Measurements from ENCODE around the gene PML. TPM values are rescaled to one million over a fixed set of nuclear protein-coding genes. Genes with fewer than 3 reads are reported as not detected.
A peak's percentile ranks its signal among the peaks of the same experiment; 100 is the strongest.

The PML gene
- total and polyA plus RNA-seq, 4 donors, result 33.9 to 80.5 (median 60.8) TPM

- H3K4me3 ChIP-seq, result no peak overlapping the region
- H3K36me3 ChIP-seq (ENCODE audit: control insufficient read depth in 4 of 4, insufficient read depth in 4 of 4, low read length in 4 of 4), result peaks cover 9 to 59% (median 22%) of the 10 kb centered on the region in 4 donors
- H3K27me3 ChIP-seq (ENCODE audit: control insufficient read depth in 3 of 3, insufficient read depth in 3 of 3, low read length in 2 of 3), result no peaks in the 10 kb centered on the region
- DNase-seq (peak; percentile 66 to 76 (median 71)), ATAC-seq (ENCODE audit: insufficient read depth, low FRiP score) (no peak)
- peak overlapping the region in 1 of 2 donors; percentile 2 for H3K27ac ChIP-seq (ENCODE audit: low read depth in 1 of 2, low read length in 1 of 2)
- 76 to 83% methylated on average over 21 of the region's 21 CpGs for WGBS, 2 donors
- peaks cover 0 to 25% (median 5%) of the 10 kb centered on the region in 5 donors for H3K4me1 ChIP-seq (ENCODE audit: control insufficient read depth in 5 of 5, insufficient read depth in 5 of 5, low read length in 5 of 5)
- no peak overlapping the region for H3K9ac ChIP-seq (ENCODE audit: insufficient read depth in 1 of 2, low read length in 2 of 2)
- TF ChIP-seq, protein P1, sequence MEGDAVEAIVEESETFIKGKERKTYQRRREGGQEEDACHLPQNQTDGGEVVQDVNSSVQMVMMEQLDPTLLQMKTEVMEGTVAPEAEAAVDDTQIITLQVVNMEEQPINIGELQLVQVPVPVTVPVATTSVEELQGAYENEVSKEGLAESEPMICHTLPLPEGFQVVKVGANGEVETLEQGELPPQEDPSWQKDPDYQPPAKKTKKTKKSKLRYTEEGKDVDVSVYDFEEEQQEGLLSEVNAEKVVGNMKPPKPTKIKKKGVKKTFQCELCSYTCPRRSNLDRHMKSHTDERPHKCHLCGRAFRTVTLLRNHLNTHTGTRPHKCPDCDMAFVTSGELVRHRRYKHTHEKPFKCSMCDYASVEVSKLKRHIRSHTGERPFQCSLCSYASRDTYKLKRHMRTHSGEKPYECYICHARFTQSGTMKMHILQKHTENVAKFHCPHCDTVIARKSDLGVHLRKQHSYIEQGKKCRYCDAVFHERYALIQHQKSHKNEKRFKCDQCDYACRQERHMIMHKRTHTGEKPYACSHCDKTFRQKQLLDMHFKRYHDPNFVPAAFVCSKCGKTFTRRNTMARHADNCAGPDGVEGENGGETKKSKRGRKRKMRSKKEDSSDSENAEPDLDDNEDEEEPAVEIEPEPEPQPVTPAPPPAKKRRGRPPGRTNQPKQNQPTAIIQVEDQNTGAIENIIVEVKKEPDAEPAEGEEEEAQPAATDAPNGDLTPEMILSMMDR (IDR thresholded peaks at IDR 0.05; ENCODE audit: control extremely low read depth, extremely low read depth), result no peak
- no peaks in the 10 kb centered on the region for H3K9me3 ChIP-seq (ENCODE audit: control insufficient read depth in 4 of 4, insufficient read depth in 3 of 4, low read length in 3 of 4)
These were observed 42.0 kb downstream of the PML start for GRCh38 chr15:74036271-74037170.

DNA sequence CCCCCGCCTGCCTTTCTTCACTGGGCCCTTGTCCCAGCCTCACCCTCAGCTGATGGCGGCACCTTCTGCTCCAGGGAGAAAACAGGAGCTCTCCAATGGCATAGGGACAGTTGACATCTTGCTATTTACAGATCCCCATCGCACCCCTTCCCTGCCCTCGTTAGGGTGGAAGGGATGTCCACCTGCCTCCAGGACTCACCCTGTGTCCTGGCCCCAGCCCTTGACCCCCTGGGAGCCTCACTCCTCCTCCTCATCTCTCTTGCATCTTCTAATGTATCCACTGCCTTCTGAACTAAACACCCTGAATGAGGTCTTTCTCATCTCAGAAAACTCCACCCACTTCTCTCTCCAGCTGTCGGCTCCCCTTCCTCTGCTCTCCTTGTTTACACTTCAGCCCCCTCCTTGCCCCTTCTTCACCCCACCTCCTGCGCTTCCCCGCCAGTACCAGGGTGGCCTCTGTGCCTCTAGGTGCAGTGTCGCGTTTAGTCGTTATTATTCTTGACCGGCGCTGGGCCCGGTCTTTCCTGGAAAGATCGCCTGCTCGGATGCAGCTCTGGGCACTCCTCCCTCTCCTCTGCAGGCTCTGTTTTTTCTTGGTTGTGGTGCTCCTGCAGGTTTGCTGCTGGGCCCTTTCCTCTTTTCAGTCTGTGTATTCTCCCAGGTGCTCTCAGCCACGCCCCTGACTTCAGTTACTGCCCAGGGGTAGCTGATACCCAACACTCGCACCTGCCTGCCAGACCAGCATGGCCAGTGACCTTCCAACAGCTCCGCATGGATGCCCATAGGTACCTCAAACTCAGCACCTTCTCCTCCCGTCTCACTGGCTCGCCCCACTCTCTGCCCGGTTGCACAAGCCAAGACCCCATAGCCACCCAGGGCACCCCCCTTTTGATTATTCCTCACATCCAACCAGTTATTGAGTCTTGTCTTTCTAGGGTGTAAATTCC, 42.9 kb downstream of the PML start:
- Histone ChIP-seq H3K9me3 (ENCODE audit: control insufficient read depth in 4 of 4, insufficient read depth in 3 of 4, low read length in 3 of 4) (no peaks in the 10 kb centered on the region), H3K27ac (ENCODE audit: low read depth in 1 of 2, low read length in 1 of 2) (no peak overlapping the region), H3K9ac (ENCODE audit: insufficient read depth in 1 of 2, low read length in 2 of 2) (no peak overlapping the region), H3K36me3 (ENCODE audit: control insufficient read depth in 4 of 4, insufficient read depth in 4 of 4, low read length in 4 of 4) (peaks cover 9 to 54% (median 22%) of the 10 kb centered on the region in 4 donors), H3K4me3 (no peak overlapping the region), H3K27me3 (ENCODE audit: control insufficient read depth in 3 of 3, insufficient read depth in 3 of 3, low read length in 2 of 3) (no peaks in the 10 kb centered on the region), H3K4me1 (ENCODE audit: control insufficient read depth in 5 of 5, insufficient read depth in 5 of 5, low read length in 5 of 5) (peaks cover 0 to 28% (median 5%) of the 10 kb centered on the region in 5 donors)
- 82 to 85% methylated on average over 21 of the region's 21 CpGs for WGBS, 2 donors
- no peak for ATAC-seq (ENCODE audit: insufficient read depth, low FRiP score)
- DNase-seq, result no peak
- TF ChIP-seq, protein P1 (IDR thresholded peaks at IDR 0.05; ENCODE audit: control extremely low read depth, extremely low read depth), result no peak

- Histone ChIP-seq H3K9ac (ENCODE audit: insufficient read depth in 1 of 2, low read length in 2 of 2) (no peak overlapping the region), H3K9me3 (ENCODE audit: control insufficient read depth in 4 of 4, insufficient read depth in 3 of 4, low read length in 3 of 4) (no peaks in the 10 kb centered on the region), H3K4me3 (no peak overlapping the region), H3K27ac (ENCODE audit: low read depth in 1 of 2, low read length in 1 of 2) (peak overlapping the region in 1 of 2 donors; percentile 54), H3K4me1 (ENCODE audit: control insufficient read depth in 5 of 5, insufficient read depth in 5 of 5, low read length in 5 of 5) (peaks cover 0 to 28% (median 5%) of the 10 kb centered on the region in 5 donors), H3K36me3 (ENCODE audit: control insufficient read depth in 4 of 4, insufficient read depth in 4 of 4, low read length in 4 of 4) (peaks cover 4 to 47% (median 11%) of the 10 kb centered on the region in 4 donors), H3K27me3 (ENCODE audit: control insufficient read depth in 3 of 3, insufficient read depth in 3 of 3, low read length in 2 of 3) (no peaks in the 10 kb centered on the region)
- ATAC-seq (ENCODE audit: insufficient read depth, low FRiP score) (no peak), DNase-seq (peak in 1 of 3 donors; percentile 68)
- WGBS, 2 donors, result 71 to 74% methylated on average over 9 of the region's 9 CpGs
- TF ChIP-seq, protein P1 (IDR thresholded peaks at IDR 0.05; ENCODE audit: control extremely low read depth, extremely low read depth), result no peak
These were observed 44.5 kb downstream of the PML start for GRCh38 chr15:74038707-74039655.

All from lung (tissue), 12 donors.